Endothelial cell (in vitro differentiated cells): Measurements from ENCODE around the gene ARID3A. TPM values are rescaled to one million over a fixed set of nuclear protein-coding genes. Genes with fewer than 3 reads are reported as not detected.

Source experiments
- DNase-seq: peaks from one replicate; pipeline ENCODE4 v3.0.0; 2021; ENCODE audit warnings: low spot score
- H3K27ac Mint-ChIP-seq: one replicate; pipeline ENCODE4 v1.8.0; 2021; ENCODE audit warnings: mixed read lengths, inconsistent platforms; ENCODE audit not compliant: unreplicated experiment
- H3K27me3 Mint-ChIP-seq: one replicate; pipeline ENCODE4 v1.8.0; 2021; ENCODE audit warnings: mild to moderate bottlenecking, moderate library complexity, mixed read lengths, inconsistent platforms; ENCODE audit not compliant: unreplicated experiment
- H3K36me3 Mint-ChIP-seq: one replicate; pipeline ENCODE4 v1.8.0; 2021; ENCODE audit warnings: mild to moderate bottlenecking, low read depth, mixed read lengths, inconsistent platforms; ENCODE audit not compliant: unreplicated experiment
- H3K4me1 Mint-ChIP-seq: one replicate; pipeline ENCODE4 v1.8.0; 2021; ENCODE audit warnings: mild to moderate bottlenecking, mixed read lengths, inconsistent platforms; ENCODE audit not compliant: unreplicated experiment
- H3K4me3 Mint-ChIP-seq: one replicate; pipeline ENCODE4 v1.8.0; 2021; ENCODE audit warnings: mild to moderate bottlenecking, mixed read lengths, inconsistent platforms; ENCODE audit not compliant: unreplicated experiment
- H3K9me3 Mint-ChIP-seq: one replicate; pipeline ENCODE4 v1.8.0; 2021; ENCODE audit warnings: mixed read lengths, inconsistent platforms; ENCODE audit not compliant: unreplicated experiment
- total RNA-seq: library from RNA; stranded (reverse); fragmentation: NEBNext Ultra II Directional; extraction: Animal tissue kit (Norgen Biotek cat#: 25700); gene quantifications from one replicate; pipeline ENCODE4 v1.2.1, GENCODE V29; 2021; ENCODE audit not compliant: unreplicated experiment
- TF ChIP-seq, protein P1 (sequence below): fragments of 200-600 bp; sonication (generic); IDR thresholded peaks from one replicate; pipeline ENCODE4 v1.5.0; 2021; ENCODE audit warnings: antibody characterized with exemption; ENCODE audit not compliant: unreplicated experiment

ARID3A gene
- total RNA-seq, 1 donor from 2014 or later: 108 TPM

DNA sequence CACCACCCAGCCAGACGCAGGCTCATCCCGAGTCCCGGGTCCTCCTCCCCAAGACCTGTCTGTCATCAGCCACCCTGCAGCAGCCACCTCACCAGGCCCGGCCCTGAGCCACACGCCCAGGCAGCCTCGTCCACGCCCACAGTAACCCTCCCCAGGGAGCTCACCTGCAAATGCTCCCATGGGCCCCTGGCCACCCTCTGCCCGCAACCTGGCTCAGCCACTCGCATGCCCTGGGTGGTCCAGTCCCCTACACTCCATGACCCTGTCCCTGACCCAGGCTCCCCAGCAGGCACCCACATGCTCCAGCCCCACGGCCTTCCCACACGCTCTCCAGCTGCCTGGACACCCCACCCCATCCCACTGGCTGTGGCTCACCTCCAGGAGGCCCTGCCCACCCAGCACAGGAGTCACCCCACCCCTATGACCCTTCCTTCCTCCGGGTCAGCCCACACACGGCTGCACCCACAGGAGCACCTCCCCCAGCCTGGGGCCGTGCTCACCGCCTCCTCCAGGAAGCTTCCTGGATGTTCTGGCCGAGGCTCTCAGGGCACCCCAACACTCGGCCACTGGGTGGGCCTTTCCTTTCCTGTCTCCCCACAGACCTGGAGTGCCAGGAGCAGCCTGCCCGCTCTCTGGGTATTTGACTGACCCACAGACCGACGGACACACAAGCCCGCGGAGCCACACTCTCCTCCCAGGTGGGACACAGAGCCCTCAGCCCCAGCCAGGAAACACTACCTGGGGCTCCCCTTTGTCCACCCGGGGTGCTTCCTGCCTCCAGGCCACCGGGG is 91.5 kb downstream of the ARID3A start:
- Mint-ChIP-seq H3K9me3 (no peaks in the 10 kb centered on the region), H3K27ac (peak overlapping the region; percentile 57), H3K4me1 (peaks cover 20% of the 10 kb centered on the region), H3K4me3 (no peak overlapping the region), H3K36me3 (peaks cover 3% of the 10 kb centered on the region), H3K27me3 (peaks cover 6% of the 10 kb centered on the region)
- DNase-seq: no peak
- TF ChIP-seq, protein P1, sequence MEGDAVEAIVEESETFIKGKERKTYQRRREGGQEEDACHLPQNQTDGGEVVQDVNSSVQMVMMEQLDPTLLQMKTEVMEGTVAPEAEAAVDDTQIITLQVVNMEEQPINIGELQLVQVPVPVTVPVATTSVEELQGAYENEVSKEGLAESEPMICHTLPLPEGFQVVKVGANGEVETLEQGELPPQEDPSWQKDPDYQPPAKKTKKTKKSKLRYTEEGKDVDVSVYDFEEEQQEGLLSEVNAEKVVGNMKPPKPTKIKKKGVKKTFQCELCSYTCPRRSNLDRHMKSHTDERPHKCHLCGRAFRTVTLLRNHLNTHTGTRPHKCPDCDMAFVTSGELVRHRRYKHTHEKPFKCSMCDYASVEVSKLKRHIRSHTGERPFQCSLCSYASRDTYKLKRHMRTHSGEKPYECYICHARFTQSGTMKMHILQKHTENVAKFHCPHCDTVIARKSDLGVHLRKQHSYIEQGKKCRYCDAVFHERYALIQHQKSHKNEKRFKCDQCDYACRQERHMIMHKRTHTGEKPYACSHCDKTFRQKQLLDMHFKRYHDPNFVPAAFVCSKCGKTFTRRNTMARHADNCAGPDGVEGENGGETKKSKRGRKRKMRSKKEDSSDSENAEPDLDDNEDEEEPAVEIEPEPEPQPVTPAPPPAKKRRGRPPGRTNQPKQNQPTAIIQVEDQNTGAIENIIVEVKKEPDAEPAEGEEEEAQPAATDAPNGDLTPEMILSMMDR: no peak

DNA sequence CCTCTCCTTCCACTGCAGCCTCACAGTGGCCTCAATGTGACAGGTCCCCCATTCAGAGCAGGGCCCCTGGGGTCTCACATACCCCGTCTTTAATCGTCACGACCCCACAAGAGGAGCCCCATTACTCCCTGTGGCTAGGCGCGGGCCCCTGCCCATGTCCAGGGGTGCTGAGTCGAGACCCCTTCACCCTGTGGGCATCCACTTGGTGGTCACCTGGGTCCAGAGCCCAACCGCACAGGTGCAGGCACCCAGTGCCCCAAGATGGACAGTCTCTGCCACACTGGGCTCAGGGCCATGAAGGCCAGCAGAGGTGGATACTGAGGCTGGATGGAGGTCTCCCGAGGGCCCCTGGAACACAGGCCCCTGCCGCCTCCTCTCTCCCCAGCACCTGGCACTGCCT is 92.1 kb downstream of the ARID3A start:
- Mint-ChIP-seq H3K36me3 (peaks cover 3% of the 10 kb centered on the region), H3K4me1 (peaks cover 20% of the 10 kb centered on the region), H3K9me3 (no peaks in the 10 kb centered on the region), H3K27ac (no peak overlapping the region), H3K27me3 (peaks cover 6% of the 10 kb centered on the region), H3K4me3 (no peak overlapping the region)
- no peak for DNase-seq
- TF ChIP-seq, protein P1: no peak

DNA sequence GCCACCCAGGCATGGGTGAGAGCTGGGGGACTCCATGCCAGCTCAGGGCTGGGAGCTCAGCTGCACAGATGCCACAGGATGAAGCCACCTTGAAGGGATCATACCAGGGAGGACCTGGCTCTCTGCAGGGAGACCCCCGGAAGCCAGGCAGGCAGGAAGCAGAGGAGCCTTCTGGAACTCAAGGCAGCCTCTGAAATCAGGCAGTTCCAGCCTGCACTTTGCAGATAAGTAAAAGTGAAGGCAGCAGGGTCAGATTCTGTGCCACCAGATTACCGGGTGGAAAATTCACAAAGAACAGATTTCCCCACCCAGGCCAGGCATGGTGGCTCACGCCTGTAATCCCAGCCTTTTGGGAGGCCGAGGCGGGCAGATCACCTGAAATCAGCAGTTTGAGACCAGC is 92.6 kb downstream of the ARID3A start:
- peak overlapping the region; percentile 74 for H3K27ac Mint-ChIP-seq
- DNase-seq: no peak
- peaks cover 3% of the 10 kb centered on the region for H3K36me3 Mint-ChIP-seq
- peaks cover 20% of the 10 kb centered on the region for H3K4me1 Mint-ChIP-seq
- no peaks in the 10 kb centered on the region for H3K9me3 Mint-ChIP-seq
- TF ChIP-seq, protein P1: no peak
- no peak overlapping the region for H3K4me3 Mint-ChIP-seq
- peaks cover 6% of the 10 kb centered on the region for H3K27me3 Mint-ChIP-seq

DNA sequence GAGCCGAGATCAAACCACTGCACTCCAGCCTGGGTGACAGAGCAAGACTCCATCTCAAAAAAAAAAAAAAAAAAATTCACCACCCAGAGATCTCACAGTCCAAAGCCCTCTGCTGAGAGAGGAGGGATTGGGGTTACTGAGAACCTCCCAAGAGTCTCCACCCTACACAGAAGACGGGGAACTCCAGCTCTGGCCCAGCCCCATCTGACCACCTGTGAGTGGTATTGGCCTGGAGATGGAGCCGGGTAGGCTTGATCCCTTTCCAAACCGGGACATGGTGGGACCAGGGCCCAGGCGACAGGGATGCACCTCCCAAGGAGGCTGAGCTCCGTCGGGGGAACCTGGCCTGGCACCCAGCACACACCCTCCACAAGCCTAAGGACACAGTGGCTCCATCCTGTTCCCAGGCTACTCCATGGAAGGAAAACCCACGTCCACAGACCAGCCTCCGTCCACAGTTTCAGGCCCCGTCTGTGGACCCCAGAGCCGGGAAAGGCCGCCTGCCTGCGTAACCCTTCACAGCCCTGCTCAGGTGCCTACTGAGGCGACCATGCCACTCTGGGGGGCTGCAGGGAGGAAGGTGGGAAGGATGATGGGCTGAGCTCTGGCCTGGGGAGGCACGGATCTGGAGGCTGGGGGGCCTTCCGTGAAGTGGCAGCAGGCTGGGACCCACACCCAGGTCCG is 93.2 kb downstream of the ARID3A start:
- peaks cover 6% of the 10 kb centered on the region for H3K27me3 Mint-ChIP-seq
- peak overlapping the region; percentile 74 for H3K27ac Mint-ChIP-seq
- peaks cover 20% of the 10 kb centered on the region for H3K4me1 Mint-ChIP-seq
- TF ChIP-seq, protein P1: no peak
- H3K36me3 Mint-ChIP-seq: peaks cover 3% of the 10 kb centered on the region
- no peak for DNase-seq
- no peaks in the 10 kb centered on the region for H3K9me3 Mint-ChIP-seq
- no peak overlapping the region for H3K4me3 Mint-ChIP-seq

DNA sequence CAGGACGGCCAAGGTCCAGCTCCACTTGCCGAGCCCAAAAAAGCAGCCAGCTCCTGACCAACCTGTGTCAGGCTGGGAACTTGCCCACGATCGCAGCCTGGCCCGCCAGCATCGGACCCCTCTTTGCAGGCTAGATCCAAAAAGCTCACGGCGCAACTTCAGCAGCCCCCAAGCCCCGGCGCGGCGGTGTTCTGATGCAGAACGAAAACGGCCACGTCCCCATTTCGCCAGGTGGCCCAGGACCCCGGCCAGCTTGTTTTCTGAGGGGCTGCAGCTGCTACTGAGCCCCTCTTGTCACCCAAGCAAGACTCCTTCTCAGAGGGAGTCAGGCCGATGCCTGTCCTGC is 93.8 kb downstream of the ARID3A start:
- Mint-ChIP-seq H3K4me3 (peak overlapping the region; percentile 96), H3K4me1 (peaks cover 20% of the 10 kb centered on the region), H3K27me3 (peaks cover 6% of the 10 kb centered on the region), H3K27ac (peak overlapping the region; percentile 82), H3K9me3 (no peaks in the 10 kb centered on the region), H3K36me3 (peaks cover 3% of the 10 kb centered on the region)
- DNase-seq: no peak
- TF ChIP-seq, protein P1: no peak
